AG09319 (cell line): ENCODE results near the gene MBP.

Experiments
- DNase-seq: peaks from one replicate; pipeline ENCODE4 v3.0.0-alpha.2; 2010; ENCODE audit warnings: low read depth; ENCODE audit errors: extremely low read depth
- CTCF ChIP-seq: IDR thresholded peaks from 2 replicates; pipeline ENCODE4 v1.5.1; 2011; ENCODE audit warnings: low read depth, mild to moderate bottlenecking, inconsistent platforms, low read length, moderate library complexity

The MBP gene

DNA sequence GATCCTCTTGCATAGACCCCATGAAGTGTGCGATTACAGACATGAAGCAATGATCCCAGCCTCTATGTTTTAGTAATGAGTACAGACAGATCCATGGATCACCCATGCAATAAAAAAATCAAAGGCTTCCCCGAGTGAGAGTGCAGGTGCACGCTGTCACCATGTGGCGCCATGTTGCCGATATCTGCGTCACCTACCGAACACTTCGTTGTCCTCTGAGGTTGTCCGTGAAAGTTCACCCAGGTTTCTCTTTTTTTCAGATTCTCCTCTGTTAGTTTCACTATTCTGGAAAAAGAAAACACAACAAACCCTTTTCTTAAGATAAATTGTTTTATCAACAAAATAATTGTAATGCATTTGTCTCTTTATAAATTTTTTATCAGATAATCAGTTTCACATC lies 66.5 kb downstream of the MBP start:
- TF ChIP-seq CTCF: no peak
- DNase-seq: no peak

DNA sequence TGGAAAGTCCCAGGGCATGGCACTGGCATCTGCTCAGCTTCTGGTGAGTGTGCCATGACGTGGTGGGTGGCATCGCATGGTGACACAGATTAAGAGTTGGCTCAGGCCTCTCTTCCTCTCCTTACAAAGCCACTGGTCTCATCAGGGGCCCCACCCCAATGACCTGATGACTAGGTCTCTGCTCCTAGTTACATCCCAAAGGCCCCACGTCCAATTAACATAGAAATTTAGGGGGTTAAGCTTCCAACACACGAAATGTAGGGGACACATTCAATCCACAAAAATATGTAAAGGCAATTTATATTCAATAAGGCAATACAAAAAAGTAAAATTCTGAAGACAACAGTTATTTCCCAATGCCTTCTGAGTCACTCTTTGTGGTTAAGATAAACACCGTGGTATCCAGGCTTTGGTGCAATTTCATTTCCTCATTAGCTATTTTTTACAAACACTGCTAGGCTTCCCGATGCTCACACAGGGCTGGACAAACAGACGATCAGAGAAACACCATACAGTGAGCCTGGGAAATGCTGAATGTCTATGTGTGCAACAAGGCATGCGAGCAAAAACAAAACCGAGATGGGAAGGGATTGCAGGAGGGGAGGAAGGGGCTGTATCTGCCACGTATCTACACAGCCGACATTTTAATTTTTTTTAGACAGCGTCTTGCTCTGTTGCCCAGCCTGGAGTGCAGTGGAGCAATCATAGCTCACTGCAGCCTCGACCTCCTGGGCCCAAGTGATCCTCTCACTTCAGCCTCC lies 67.2 kb downstream of the MBP start:
- DNase-seq: peak; percentile 79

GRCh38 chr18:77063260-77063659 lies 69.3 kb downstream of the MBP start:
- no peak for DNase-seq
- no peak for TF ChIP-seq CTCF

More for the DNA sequence above, 67.2 kb downstream of the MBP start:
- TF ChIP-seq CTCF: no peak

GRCh38 chr18:77062518-77063003 lies 70.0 kb downstream of the MBP start:
- DNase-seq: no peak
- no peak for TF ChIP-seq CTCF

DNA sequence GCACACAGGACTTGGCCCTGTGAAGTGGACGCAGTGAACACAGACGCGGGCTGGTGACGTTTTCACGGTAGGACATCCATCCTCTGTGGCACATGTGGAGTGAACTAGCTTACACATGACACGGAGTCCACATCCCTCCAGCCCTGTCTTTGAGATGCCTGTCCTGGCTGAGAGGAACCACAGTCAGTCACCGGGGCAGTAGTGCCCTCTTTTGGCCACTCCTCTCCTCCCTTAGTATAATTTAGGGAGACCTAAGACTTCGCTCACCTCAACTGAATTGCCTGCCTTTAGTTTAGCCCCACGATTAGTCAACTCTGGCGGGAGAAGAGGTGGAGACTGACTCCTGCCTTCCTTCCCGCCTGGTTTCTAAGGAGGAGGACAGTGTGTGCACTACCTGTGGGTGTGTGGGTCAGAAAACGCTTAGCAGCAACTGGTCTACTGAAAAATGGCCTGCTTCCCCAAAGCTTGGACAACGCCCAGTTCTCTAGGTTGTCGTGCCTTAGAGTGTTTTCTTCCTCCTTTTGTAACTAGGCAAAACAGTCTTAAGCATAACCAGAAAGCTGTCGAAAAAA lies 70.6 kb downstream of the MBP start:
- no peak for DNase-seq
- TF ChIP-seq CTCF: no peak

GRCh38 chr18:77061281-77061945 lies 71.2 kb downstream of the MBP start:
- no peak for DNase-seq
- no peak for TF ChIP-seq CTCF

DNA sequence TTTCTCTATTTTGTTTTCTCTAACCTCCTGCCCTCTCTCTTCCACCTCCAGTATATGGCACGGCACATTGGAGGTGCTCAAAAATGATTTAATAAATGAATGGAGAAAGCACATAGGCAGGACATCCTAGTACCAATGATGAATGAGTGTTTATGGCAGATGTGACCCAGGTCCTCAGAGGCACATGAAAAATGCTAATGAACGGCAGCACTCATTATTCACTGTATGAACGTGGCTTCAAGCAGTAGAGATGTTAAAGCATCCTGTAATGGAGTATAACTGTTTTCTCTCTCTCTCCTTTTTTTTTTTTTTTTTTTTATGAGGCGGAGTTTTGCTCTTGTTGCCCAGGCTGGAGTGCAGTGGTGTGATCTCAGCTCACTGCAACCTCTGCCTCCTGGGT lies 72.4 kb downstream of the MBP start:
- TF ChIP-seq CTCF: no peak
- no peak for DNase-seq
